IMR-90 (cell line): ENCODE results near the gene SLIT3. TPM values are rescaled to one million over a fixed set of nuclear protein-coding genes. Genes with fewer than 3 reads are reported as not detected.

Source experiments
- ATAC-seq: fragments of 200-7000 bp; cut with Tn5 transposase; 2 replicates; pipeline ENCODE4 v1.9.1; 2020; ENCODE audit warnings: low read depth, mild to moderate bottlenecking, moderate library complexity
- BruUV-seq: library from RNA; stranded (reverse); fragments of 400-500 nt; replicated peaks from 2 replicates; lab custom pipeline; 2021; lab: Mats Ljungman, UMichigan
- CTCF ChIA-PET: fragments of 300-600 bp; formaldehyde crosslinking; extraction: SDS; loops from one replicate; lab custom pipeline; 2021; ENCODE audit warnings: antibody characterized with exemption; lab: Yijun Ruan, JAX
- POLR2A ChIA-PET: fragments of 300-600 bp; sonication (Branson Sonifier 250); formaldehyde crosslinking; loops from one replicate; lab custom pipeline; 2022; ENCODE audit warnings: antibody characterized with exemption; ENCODE audit not compliant: unreplicated experiment; lab: Charles Lee
- DNase-seq: peaks from one replicate; pipeline ENCODE4 v3.0.0; 2013
- H2AFZ ChIP-seq: replicated peaks from 2 replicates; pipeline ENCODE3; 2013; ENCODE audit warnings: low read length, mild to moderate bottlenecking; ENCODE audit not compliant: poor library complexity
- H2AK5ac ChIP-seq: 2 replicates; pipeline ENCODE4 v1.6.1; 2013; ENCODE audit warnings: low read depth, low read length, inconsistent platforms
- H2AK9ac ChIP-seq: replicated peaks from 2 replicates; pipeline ENCODE3; 2013; ENCODE audit warnings: mild to moderate bottlenecking, low read depth, low read length, moderate library complexity; ENCODE audit not compliant: poor library complexity
- H2BK120ac ChIP-seq: 2 replicates; pipeline ENCODE4 v1.6.1; 2013; ENCODE audit warnings: low read depth, low read length, inconsistent platforms
- H2BK15ac ChIP-seq: 3 replicates; pipeline ENCODE4 v1.6.1; 2013; ENCODE audit warnings: low read depth, low read length, inconsistent platforms
- H2BK20ac ChIP-seq: 2 replicates; pipeline ENCODE4 v1.6.1; 2013; ENCODE audit warnings: low read depth, mild to moderate bottlenecking, inconsistent platforms, low read length, moderate library complexity
- H2BK5ac ChIP-seq: 2 replicates; pipeline ENCODE4 v1.6.1; 2013; ENCODE audit warnings: mild to moderate bottlenecking, low read depth, low read length, inconsistent platforms; ENCODE audit not compliant: poor library complexity, severe bottlenecking
- H3K14ac ChIP-seq: replicated peaks from 2 replicates; pipeline ENCODE4 v1.6.1; 2013; ENCODE audit warnings: low read depth, low read length, inconsistent platforms
- H3K18ac ChIP-seq: 2 replicates; pipeline ENCODE4 v1.6.1; 2013; ENCODE audit warnings: low read depth, low read length, control low read depth
- H3K23ac ChIP-seq: 2 replicates; pipeline ENCODE4 v1.6.1; 2013; ENCODE audit warnings: low read depth, low read length, inconsistent platforms
- H3K27ac ChIP-seq: 2 replicates; pipeline ENCODE4 v1.5.1; 2013; ENCODE audit warnings: mild to moderate bottlenecking, control low read depth, low read length; ENCODE audit not compliant: insufficient read depth
- H3K27me3 ChIP-seq: 2 replicates; pipeline ENCODE4 v1.6.1; 2013; ENCODE audit warnings: low read length; ENCODE audit not compliant: control insufficient read depth, insufficient read depth
- H3K36me3 ChIP-seq: 2 replicates; pipeline ENCODE4 v1.6.1; 2013; ENCODE audit warnings: low read length, mixed read lengths; ENCODE audit not compliant: control insufficient read depth, insufficient read depth
- H3K4ac ChIP-seq: 2 replicates; pipeline ENCODE4 v1.6.1; 2013; ENCODE audit warnings: low read depth, low read length, inconsistent platforms
- H3K4me1 ChIP-seq: 2 replicates; pipeline ENCODE4 v1.6.1; 2013; ENCODE audit warnings: low read length, mixed read lengths; ENCODE audit not compliant: control insufficient read depth, insufficient read depth
- H3K4me2 ChIP-seq: 2 replicates; pipeline ENCODE4 v1.6.1; 2013; ENCODE audit warnings: low read depth, mild to moderate bottlenecking, control low read depth, low read length, moderate library complexity
- H3K4me3 ChIP-seq: 2 replicates; pipeline ENCODE4 v1.5.1; 2013; ENCODE audit warnings: low read depth, mild to moderate bottlenecking, control low read depth, low read length, moderate library complexity; ENCODE audit not compliant: insufficient read depth
- H3K56ac ChIP-seq: 2 replicates; pipeline ENCODE4 v1.6.1; 2013; ENCODE audit warnings: low read length, inconsistent platforms; ENCODE audit not compliant: insufficient read depth; ENCODE audit errors: extremely low read depth
- H3K79me1 ChIP-seq, 2 experiments: 2 replicates each; pipeline ENCODE4 v1.6.1; 2013; ENCODE audit warnings: low read length in 2 of 2, inconsistent platforms in 1 of 2, low read depth in 1 of 2
- H3K9ac ChIP-seq: 2 replicates; pipeline ENCODE4 v1.6.1; 2013; ENCODE audit warnings: low read depth, low read length, control low read depth
- H3K9me1 ChIP-seq: 2 replicates; pipeline ENCODE4 v1.6.1; 2013; ENCODE audit warnings: low read length, inconsistent platforms; ENCODE audit not compliant: insufficient read depth
- H3K9me3 ChIP-seq: 2 replicates; pipeline ENCODE4 v1.6.1; 2013; ENCODE audit warnings: low read length; ENCODE audit not compliant: control insufficient read depth, insufficient read depth
- H4K20me1 ChIP-seq: 2 replicates; pipeline ENCODE4 v1.6.1; 2013; ENCODE audit warnings: low read length, inconsistent platforms; ENCODE audit not compliant: insufficient read depth
- H4K5ac ChIP-seq: 2 replicates; pipeline ENCODE4 v1.6.1; 2013; ENCODE audit warnings: mild to moderate bottlenecking, low read depth, low read length, control low read depth
- H4K8ac ChIP-seq, 2 experiments: 2 replicates each; pipeline ENCODE4 v1.6.1; 2013; ENCODE audit warnings: low read depth in 2 of 2, low read length in 2 of 2, control low read depth in 1 of 2, inconsistent platforms in 1 of 2
- H4K91ac ChIP-seq: 2 replicates; pipeline ENCODE4 v1.6.1; 2013; ENCODE audit warnings: low read depth, low read length, inconsistent platforms; ENCODE audit not compliant: insufficient read depth
- BHLHE40 ChIP-seq: fragments of 150-350 bp; IDR thresholded peaks from 2 replicates; pipeline ENCODE4 v1.6.1; 2016; ENCODE audit warnings: mild to moderate bottlenecking, low read depth, low read length
- CEBPB ChIP-seq: IDR thresholded peaks from 2 replicates; pipeline ENCODE4 v1.6.1; 2012; ENCODE audit warnings: low read depth, low read length, improper control_type of control experiment
- CHD1 ChIP-seq: IDR thresholded peaks from 2 replicates; pipeline ENCODE4 v1.6.1; 2012; ENCODE audit warnings: low read depth, low read length, improper control_type of control experiment
- FOS ChIP-seq: fragments of 150-350 bp; IDR thresholded peaks from 2 replicates; pipeline ENCODE4 v1.6.1; 2016; ENCODE audit warnings: low read depth, low read length
- MAFK ChIP-seq: IDR thresholded peaks from 2 replicates; pipeline ENCODE4 v1.6.1; 2012; ENCODE audit warnings: low read depth, low read length, improper control_type of control experiment
- MAZ ChIP-seq: IDR thresholded peaks from 2 replicates; pipeline ENCODE4 v1.6.1; 2012; ENCODE audit warnings: low read depth, mild to moderate bottlenecking, low read length, improper control_type of control experiment, moderate library complexity, borderline replicate concordance
- MXI1 ChIP-seq: IDR thresholded peaks from 2 replicates; pipeline ENCODE4 v1.6.1; 2012; ENCODE audit warnings: low read depth, mild to moderate bottlenecking, low read length, moderate library complexity, borderline replicate concordance
- NFE2L2 ChIP-seq: fragments of 150-350 bp; IDR thresholded peaks from 2 replicates; pipeline ENCODE4 v1.6.1; 2016; ENCODE audit warnings: low read depth, mild to moderate bottlenecking, low read length
- POLR2A ChIP-seq: IDR thresholded peaks from 2 replicates; pipeline ENCODE4 v1.6.1; 2012; ENCODE audit warnings: mild to moderate bottlenecking, low read depth, low read length
- RAD21 ChIP-seq: IDR thresholded peaks from 2 replicates; pipeline ENCODE4 v1.6.1; 2012; ENCODE audit warnings: low read length, improper control_type of control experiment
- RCOR1 ChIP-seq: IDR thresholded peaks from 2 replicates; pipeline ENCODE4 v1.6.1; 2012; ENCODE audit warnings: mild to moderate bottlenecking, low read length, improper control_type of control experiment; ENCODE audit not compliant: insufficient replicate concordance
- RFX5 ChIP-seq: IDR thresholded peaks from 2 replicates; pipeline ENCODE4 v1.8.0; 2012; ENCODE audit warnings: low read depth, mild to moderate bottlenecking, low read length, moderate library complexity
- SMC3 ChIP-seq: fragments of 150-350 bp; IDR thresholded peaks from 2 replicates; pipeline ENCODE4 v1.6.1; 2016; ENCODE audit warnings: low read depth, mild to moderate bottlenecking, antibody characterized with exemption, low read length, moderate library complexity
- WGBS, 2 experiments: methylation state at CpG; one replicate each; pipeline versions ENCODE4 v1.1.5 to v1.1.7; 2013; ENCODE audit warnings: missing lambda C conversion rate in 2 of 2; ENCODE audit not compliant: insufficient read length in 1 of 2; ENCODE audit errors: extremely low coverage in 2 of 2; 5-methylcytosine and 5-hydroxymethylcytosine counted together
- dilution Hi-C: fragments of 300-500 bp; cut with HindIII; formaldehyde crosslinking; loops from one replicate; pipeline ENCODE4 v1.14.3; 2018; ENCODE audit warnings: low sequenced_read_pairs; ENCODE audit not compliant: unreplicated experiment
- in situ Hi-C: fragments of 300-500 bp; cut with MboI; formaldehyde crosslinking; loops from 3 replicates; pipeline ENCODE4 v1.14.3; 2019; ENCODE audit warnings: low sequenced_read_pairs, inconsistent platforms, mixed read lengths
- intact Hi-C: fragments of 100-400 bp; cut with micrococcal nuclease; formaldehyde crosslinking; loops from 2 replicates; pipeline ENCODE4 v1.10.0; 2022
- polyA plus RNA-seq, 3 experiments: library from polyadenylated mRNA; depleted of rRNA; stranded (reverse); fragments of >200 nt; gene quantifications; 2 replicates each; pipeline ENCODE4 v1.2.3, GENCODE V29; 2012; ENCODE audit warnings: low replicate concordance in 1 of 3
- total RNA-seq: library from RNA; depleted of rRNA; stranded (reverse); fragments of >200 nt; gene quantifications from 2 replicates; pipeline ENCODE4 v1.2.3, GENCODE V29; 2012
- TF ChIP-seq, protein P1 (sequence below): fragments of 150-350 bp; IDR thresholded peaks from 2 replicates; pipeline ENCODE4 v1.6.1; 2016; ENCODE audit warnings: low read depth, mild to moderate bottlenecking, low read length, moderate library complexity, borderline replicate concordance
- TF ChIP-seq, protein P2 (sequence below): fragments of 150-350 bp; IDR thresholded peaks from 2 replicates; pipeline ENCODE4 v1.6.1; 2017; ENCODE audit warnings: mild to moderate bottlenecking, antibody characterized with exemption, low read length, low read depth
- TF ChIP-seq, protein P3 (sequence below): conservative IDR thresholded peaks from 2 replicates; pipeline ENCODE4 v1.5.1; 2012; ENCODE audit warnings: mild to moderate bottlenecking, low read depth, low read length, improper control_type of control experiment

Gene SLIT3
- total and polyA plus RNA-seq, 2 of the 4 experiments (the other 2 are of a cell fraction): 0.18 to 0.50 TPM

DNA sequence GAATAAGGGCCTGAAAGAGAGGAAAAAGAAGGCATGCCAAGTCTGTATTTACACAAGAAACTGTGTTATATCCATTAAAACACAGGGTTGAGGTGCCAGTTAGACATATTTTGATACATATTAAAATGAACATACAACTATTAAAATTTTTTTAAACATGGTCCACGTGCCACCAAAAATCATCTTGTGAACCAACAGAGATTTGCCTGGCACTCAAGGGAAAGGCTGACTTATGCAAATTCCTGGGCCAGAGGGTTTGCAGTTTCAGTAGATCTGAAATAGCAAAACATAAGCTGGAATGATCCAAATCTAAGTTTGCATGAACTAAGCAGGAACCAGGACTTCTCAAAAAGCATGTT, 168.7 kb downstream of the SLIT3 start:
- no peak for ATAC-seq
- Histone ChIP-seq H3K4me1 (no peaks in the 10 kb centered on the region), H2AK9ac (no peak overlapping the region), H4K5ac (no peak overlapping the region), H3K18ac (no peak overlapping the region), H2AFZ (no peak overlapping the region), H3K27ac (no peak overlapping the region), H2BK120ac (no peak overlapping the region), H3K14ac (no peak overlapping the region), H3K4me3 (no peak overlapping the region), H4K20me1 (no peaks in the 10 kb centered on the region), H3K4me2 (no peak overlapping the region), H3K9me1 (no peaks in the 10 kb centered on the region), H2BK20ac (no peak overlapping the region), H3K23ac (no peak overlapping the region), H3K4ac (no peak overlapping the region), H2AK5ac (no peak overlapping the region), H3K9ac (no peak overlapping the region), H2BK15ac (no peak overlapping the region), H3K56ac (no peak overlapping the region), H3K27me3 (no peaks in the 10 kb centered on the region), H4K8ac (no peak overlapping the region), H3K79me1 (no peaks in the 10 kb centered on the region), H3K36me3 (no peaks in the 10 kb centered on the region), H3K9me3 (no peaks in the 10 kb centered on the region; the same call in 1 of the 2 replicates), H4K91ac (no peak overlapping the region), H2BK5ac (no peak overlapping the region)
- ChIA-PET CTCF (no interaction called here), POLR2A (no interaction called here)
- BruUV-seq: no TSS peak
- WGBS, 2 experiments: no CpG with 5 or more reads among the region's 1 CpG
- no peak for TF ChIP-seq SMC3
- no peak for TF ChIP-seq MXI1
- no peak for TF ChIP-seq MAFK
- TF ChIP-seq MAZ: no peak
- no peak for TF ChIP-seq NFE2L2
- TF ChIP-seq, protein P1, sequence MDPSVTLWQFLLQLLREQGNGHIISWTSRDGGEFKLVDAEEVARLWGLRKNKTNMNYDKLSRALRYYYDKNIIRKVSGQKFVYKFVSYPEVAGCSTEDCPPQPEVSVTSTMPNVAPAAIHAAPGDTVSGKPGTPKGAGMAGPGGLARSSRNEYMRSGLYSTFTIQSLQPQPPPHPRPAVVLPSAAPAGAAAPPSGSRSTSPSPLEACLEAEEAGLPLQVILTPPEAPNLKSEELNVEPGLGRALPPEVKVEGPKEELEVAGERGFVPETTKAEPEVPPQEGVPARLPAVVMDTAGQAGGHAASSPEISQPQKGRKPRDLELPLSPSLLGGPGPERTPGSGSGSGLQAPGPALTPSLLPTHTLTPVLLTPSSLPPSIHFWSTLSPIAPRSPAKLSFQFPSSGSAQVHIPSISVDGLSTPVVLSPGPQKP: no peak
- no peak for TF ChIP-seq RCOR1
- no peak for TF ChIP-seq BHLHE40
- TF ChIP-seq, protein P2, sequence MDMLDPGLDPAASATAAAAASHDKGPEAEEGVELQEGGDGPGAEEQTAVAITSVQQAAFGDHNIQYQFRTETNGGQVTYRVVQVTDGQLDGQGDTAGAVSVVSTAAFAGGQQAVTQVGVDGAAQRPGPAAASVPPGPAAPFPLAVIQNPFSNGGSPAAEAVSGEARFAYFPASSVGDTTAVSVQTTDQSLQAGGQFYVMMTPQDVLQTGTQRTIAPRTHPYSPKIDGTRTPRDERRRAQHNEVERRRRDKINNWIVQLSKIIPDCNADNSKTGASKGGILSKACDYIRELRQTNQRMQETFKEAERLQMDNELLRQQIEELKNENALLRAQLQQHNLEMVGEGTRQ: no peak
- TF ChIP-seq, protein P3, sequence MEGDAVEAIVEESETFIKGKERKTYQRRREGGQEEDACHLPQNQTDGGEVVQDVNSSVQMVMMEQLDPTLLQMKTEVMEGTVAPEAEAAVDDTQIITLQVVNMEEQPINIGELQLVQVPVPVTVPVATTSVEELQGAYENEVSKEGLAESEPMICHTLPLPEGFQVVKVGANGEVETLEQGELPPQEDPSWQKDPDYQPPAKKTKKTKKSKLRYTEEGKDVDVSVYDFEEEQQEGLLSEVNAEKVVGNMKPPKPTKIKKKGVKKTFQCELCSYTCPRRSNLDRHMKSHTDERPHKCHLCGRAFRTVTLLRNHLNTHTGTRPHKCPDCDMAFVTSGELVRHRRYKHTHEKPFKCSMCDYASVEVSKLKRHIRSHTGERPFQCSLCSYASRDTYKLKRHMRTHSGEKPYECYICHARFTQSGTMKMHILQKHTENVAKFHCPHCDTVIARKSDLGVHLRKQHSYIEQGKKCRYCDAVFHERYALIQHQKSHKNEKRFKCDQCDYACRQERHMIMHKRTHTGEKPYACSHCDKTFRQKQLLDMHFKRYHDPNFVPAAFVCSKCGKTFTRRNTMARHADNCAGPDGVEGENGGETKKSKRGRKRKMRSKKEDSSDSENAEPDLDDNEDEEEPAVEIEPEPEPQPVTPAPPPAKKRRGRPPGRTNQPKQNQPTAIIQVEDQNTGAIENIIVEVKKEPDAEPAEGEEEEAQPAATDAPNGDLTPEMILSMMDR: no peak
- TF ChIP-seq CHD1: no peak
- no peak for TF ChIP-seq POLR2A
- no peak for TF ChIP-seq RAD21
- no peak for TF ChIP-seq FOS
- TF ChIP-seq RFX5: no peak
- no peak for TF ChIP-seq CEBPB
- in situ Hi-C loops: no loop called here
- intact Hi-C loops: no loop called here
- DNase-seq: no peak
- dilution Hi-C loops: no loop called here
